ENCODE data around the gene TMEM220.

- TF ChIP-seq ZNF274 (IDR thresholded peaks at IDR 0.05; ENCODE audit: low read depth, low read length): no peak
- no peak for TF ChIP-seq YY1 (IDR thresholded peaks at IDR 0.05; ENCODE audit: insufficient read depth, insufficient read length)
- TF ChIP-seq SUZ12 (IDR thresholded peaks at IDR 0.05; ENCODE audit: extremely low read depth, insufficient read depth, insufficient read length): no peak
These were observed 46.0 kb downstream of the TMEM220 start for GRCh38 chr17:10683853-10684252.

Data from NT2/D1 (cell line).